Right lobe of liver (tissue), 6 donors: ENCODE measurements around the gene MIEN1. TPM values are rescaled to one million over a fixed set of nuclear protein-coding genes. Genes with fewer than 3 reads are reported as not detected.

Experiments used
- ATAC-seq, 4 donors: fragments of 200-7000 bp; cut with Tn5 transposase; one replicate each; pipeline ENCODE4 v1.9.1; 2020; ENCODE audit warnings: mild to moderate bottlenecking in 4 of 4, moderate library complexity in 4 of 4
- DNase-seq, 3 donors: peaks; one replicate each; pipeline ENCODE4 v3.0.0-alpha.2; 2020
- H3K27ac ChIP-seq, 3 donors: fragments of 200-600 bp; one replicate each; pipeline ENCODE4 v1.8.0; 2022
- H3K27me3 ChIP-seq, 2 donors: fragments of 200-600 bp; one replicate each; pipeline ENCODE4 v1.8.0; 2022
- H3K36me3 ChIP-seq, 4 donors: fragments of 200-600 bp; sonication (generic) in 1 of 4; one replicate each; pipeline versions ENCODE4 v1.5.1 to v1.8.0; 2017 to 2022; ENCODE audit warnings: control low read depth in 1 of 4
- H3K4me1 ChIP-seq, 4 donors: fragments of 200-600 bp; sonication (generic) in 1 of 4; one replicate each; pipeline versions ENCODE4 v1.5.1 to v1.8.0; 2017 to 2022; ENCODE audit warnings: control low read depth in 1 of 4
- H3K4me3 ChIP-seq, 3 donors: fragments of 200-600 bp; one replicate each; pipeline ENCODE4 v1.8.0; 2022
- H3K9me3 ChIP-seq, 4 donors: fragments of 200-600 bp; sonication (generic) in 1 of 4; one replicate each; pipeline versions ENCODE4 v1.5.1 to v1.8.0; 2017 to 2022; ENCODE audit warnings: control low read depth in 1 of 4
- POLR2A ChIP-seq: fragments of 450-650 bp; IDR thresholded peaks from one replicate; pipeline ENCODE4 v1.6.1; 2017; ENCODE audit warnings: antibody characterized with exemption, mild to moderate bottlenecking
- WGBS: methylation state at CpG from one replicate; pipeline ENCODE4 v1.1.6; 2018; ENCODE audit warnings: low coverage, low lambda C conversion rate; ENCODE audit not compliant: insufficient coverage; ENCODE audit errors: missing lambda C conversion rate; 5-methylcytosine and 5-hydroxymethylcytosine counted together
- intact Hi-C, 2 donors: fragments of 100-400 bp; cut with DNase I; formaldehyde crosslinking; loops; one replicate each; pipeline versions ENCODE4 v1.11.2 to v1.14.1; 2022
- total RNA-seq, 6 experiments: library from RNA; depleted of rRNA in 2 of 6; stranded (reverse); fragments of >200 nt in 2 of 6; fragmentation: NEBNext Ultra II Directional in 3 of 6; extraction: Animal tissue kit (Norgen Biotek cat#: 25700) in 3 of 6; gene quantifications; one replicate each; pipeline versions ENCODE4 v1.1.0 to v1.2.4, GENCODE V29; 2016 to 2023
- TF ChIP-seq, protein P1 (sequence below), 4 donors: fragments of 200-600 bp in 3 of 4; fragments of 450-650 bp in 1 of 4; IDR thresholded peaks; one replicate each; pipeline versions ENCODE4 v1.5.1 to v1.8.0; 2016 to 2022; ENCODE audit warnings: antibody characterized with exemption in 4 of 4, mild to moderate bottlenecking in 2 of 4
- donor health status: DM: no; HTN: yes; CAD: no.
- donor health status: DM: no; HTN: no; CAD: no.
- donor health status: DM: no; HTN: no; CAD: no.
- donor health status: DM: no; HTN: yes; CAD: no.
- donor health status: DM: no; HTN: yes; CAD: no.

MIEN1 gene
- total RNA-seq, 6 experiments from 2014 or later, result 23.1 to 61.6 (median 29.0) TPM

- peaks cover 0 to 33% (median 10%) of the 10 kb centered on the region in 4 donors for H3K36me3 ChIP-seq
- peaks cover 0 to 11% (median 5%) of the 10 kb centered on the region in 4 donors for H3K4me1 ChIP-seq
- peak in 1 of 3 donors; percentile 45 for DNase-seq
- no peaks in the 10 kb centered on the region for H3K9me3 ChIP-seq
- H3K4me3 ChIP-seq, result no peak overlapping the region
- WGBS, result 76% methylated on average over 7 of the region's 21 CpGs
- no peak overlapping the region for H3K27ac ChIP-seq
- no peaks in the 10 kb centered on the region for H3K27me3 ChIP-seq
- no peak for ATAC-seq
- TF ChIP-seq, protein P1, sequence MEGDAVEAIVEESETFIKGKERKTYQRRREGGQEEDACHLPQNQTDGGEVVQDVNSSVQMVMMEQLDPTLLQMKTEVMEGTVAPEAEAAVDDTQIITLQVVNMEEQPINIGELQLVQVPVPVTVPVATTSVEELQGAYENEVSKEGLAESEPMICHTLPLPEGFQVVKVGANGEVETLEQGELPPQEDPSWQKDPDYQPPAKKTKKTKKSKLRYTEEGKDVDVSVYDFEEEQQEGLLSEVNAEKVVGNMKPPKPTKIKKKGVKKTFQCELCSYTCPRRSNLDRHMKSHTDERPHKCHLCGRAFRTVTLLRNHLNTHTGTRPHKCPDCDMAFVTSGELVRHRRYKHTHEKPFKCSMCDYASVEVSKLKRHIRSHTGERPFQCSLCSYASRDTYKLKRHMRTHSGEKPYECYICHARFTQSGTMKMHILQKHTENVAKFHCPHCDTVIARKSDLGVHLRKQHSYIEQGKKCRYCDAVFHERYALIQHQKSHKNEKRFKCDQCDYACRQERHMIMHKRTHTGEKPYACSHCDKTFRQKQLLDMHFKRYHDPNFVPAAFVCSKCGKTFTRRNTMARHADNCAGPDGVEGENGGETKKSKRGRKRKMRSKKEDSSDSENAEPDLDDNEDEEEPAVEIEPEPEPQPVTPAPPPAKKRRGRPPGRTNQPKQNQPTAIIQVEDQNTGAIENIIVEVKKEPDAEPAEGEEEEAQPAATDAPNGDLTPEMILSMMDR (IDR thresholded peaks at IDR 0.05), result no peak
- TF ChIP-seq POLR2A, result no peak
- intact Hi-C loops, result loop anchor here (10.0 kb wide), 2 partner anchors 108 to 198 kb away; partner anchors contain the start of gene STARD3 (in 1 of the 2)
Observed at GRCh38 chr17:39742856-39743436, 12.6 kb upstream of the MIEN1 start.

- WGBS, result 71% methylated on average over 9 of the region's 18 CpGs
- intact Hi-C loops, result loop anchor here (10.0 kb wide), 2 partner anchors 107 to 197 kb away; partner anchors contain the start of gene STARD3 (in 1 of the 2)
- TF ChIP-seq, protein P1 (IDR thresholded peaks at IDR 0.05), result no peak
- TF ChIP-seq POLR2A, result no peak
- Histone ChIP-seq H3K36me3 (peaks cover 0 to 33% (median 10%) of the 10 kb centered on the region in 4 donors), H3K4me3 (no peak overlapping the region), H3K9me3 (no peaks in the 10 kb centered on the region), H3K4me1 (peaks cover 0 to 11% (median 5%) of the 10 kb centered on the region in 4 donors), H3K27me3 (no peaks in the 10 kb centered on the region), H3K27ac (no peak overlapping the region)
- ATAC-seq, result no peak
- peak in 1 of 3 donors; percentile 39 for DNase-seq
Observed at GRCh38 chr17:39742126-39742855, 12.0 kb upstream of the MIEN1 start.

DNA sequence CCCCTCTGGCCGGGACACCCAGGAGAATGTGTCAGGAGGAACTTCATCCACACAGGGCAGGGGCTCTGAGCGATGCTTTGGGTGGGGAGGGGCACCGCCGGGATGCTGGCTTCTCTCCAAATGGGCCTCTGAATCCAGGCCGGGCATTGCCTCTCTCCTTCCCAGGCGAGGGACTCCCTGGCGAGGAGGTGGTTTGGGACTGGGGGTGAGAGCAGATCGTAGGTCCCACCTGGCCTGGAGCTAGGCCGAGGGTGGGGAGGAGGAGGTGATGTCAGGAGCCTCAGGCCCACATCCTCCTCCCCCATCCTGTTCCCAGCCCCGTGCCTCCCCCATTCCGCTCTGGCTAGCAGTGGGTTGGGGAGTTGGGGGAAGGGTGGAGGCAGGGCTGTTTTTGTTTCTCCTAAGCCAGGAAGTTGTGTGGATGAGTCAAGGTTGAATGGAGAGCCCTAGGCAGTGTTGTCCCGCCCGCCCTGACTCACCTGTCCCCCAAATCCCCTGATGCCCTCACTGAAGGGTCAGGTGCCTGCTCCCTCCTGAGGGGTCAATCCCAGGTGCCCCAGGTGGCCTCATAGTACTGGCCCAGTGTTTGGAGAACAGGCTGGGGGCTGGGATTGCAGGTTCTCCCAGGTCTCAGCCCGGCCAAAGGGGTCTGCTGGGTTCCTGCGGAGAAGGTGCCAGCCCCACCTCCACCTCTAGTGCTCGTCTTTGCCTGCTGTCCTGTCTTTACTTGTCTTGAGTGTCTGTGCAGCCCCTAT, 10.2 kb upstream of the MIEN1 start:
- Histone ChIP-seq H3K36me3 (peaks cover 0 to 26% (median 5%) of the 10 kb centered on the region in 4 donors), H3K9me3 (no peaks in the 10 kb centered on the region), H3K4me3 (peak overlapping the region; percentile 51 to 82 (median 72)), H3K27ac (peak overlapping the region in 2 of 3 donors; percentile 62 to 94), H3K4me1 (peaks cover 0 to 15% (median 5%) of the 10 kb centered on the region in 4 donors), H3K27me3 (no peaks in the 10 kb centered on the region)
- intact Hi-C loops, result loop anchor here (10.0 kb wide), 2 partner anchors 106 to 196 kb away; partner anchors contain the start of gene STARD3 (in 1 of the 2)
- ATAC-seq (peak in 1 of 4 donors; percentile 17), DNase-seq (peak in 1 of 3 donors; percentile 52)
- TF ChIP-seq, protein P1 (IDR thresholded peaks at IDR 0.05), result no peak
- no peak for TF ChIP-seq POLR2A
- 29% methylated on average over 7 of the region's 16 CpGs for WGBS

DNA sequence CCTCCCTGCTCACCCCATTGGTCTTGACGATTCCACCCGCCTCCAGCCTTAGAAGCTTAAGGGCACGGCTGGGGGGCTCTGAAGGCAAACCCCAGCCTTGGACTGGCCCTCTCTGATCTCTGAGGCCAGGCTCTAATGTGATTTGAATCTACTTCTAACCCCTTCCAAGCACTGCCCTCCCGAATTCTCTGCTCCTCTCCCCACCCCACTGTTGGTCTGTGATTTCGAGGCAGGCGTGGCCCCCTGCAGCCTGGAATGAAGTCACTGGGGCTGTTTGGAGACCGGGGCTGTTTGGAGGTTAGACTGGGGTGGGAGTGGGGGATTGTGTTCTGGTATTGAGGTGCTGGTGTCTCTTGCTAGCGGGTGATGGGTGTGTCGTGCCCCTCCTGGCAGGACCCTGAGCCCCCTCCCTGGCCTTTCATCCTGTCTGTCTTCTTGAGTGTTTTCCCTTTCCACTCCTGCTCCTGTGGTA, 9.6 kb upstream of the MIEN1 start:
- H3K4me1 ChIP-seq, result peaks cover 0 to 15% (median 5%) of the 10 kb centered on the region in 4 donors
- 15% methylated on average over 8 of the region's 9 CpGs for WGBS
- peak overlapping the region; percentile 51 to 82 (median 72) for H3K4me3 ChIP-seq
- H3K9me3 ChIP-seq, result no peaks in the 10 kb centered on the region
- TF ChIP-seq POLR2A, result no peak
- TF ChIP-seq, protein P1 (IDR thresholded peaks at IDR 0.05), result no peak
- no peak for ATAC-seq
- H3K36me3 ChIP-seq, result peaks cover 0 to 20% (median 2%) of the 10 kb centered on the region in 4 donors
- intact Hi-C loops, result loop anchor here (10.0 kb wide), 2 partner anchors 105 to 195 kb away; partner anchors contain the start of gene STARD3 (in 1 of the 2)
- no peaks in the 10 kb centered on the region for H3K27me3 ChIP-seq
- no peak for DNase-seq
- peak overlapping the region; percentile 62 to 94 (median 94) for H3K27ac ChIP-seq
